ENCODE measurements around the gene WHRN.

The WHRN gene

GRCh38 chr9:114474425-114474824 lies 30.8 kb downstream of the WHRN start:
- TF ChIP-seq CTCF (IDR thresholded peaks at IDR 0.05; ENCODE audit: low read depth, low read length): no peak
- no peak for DNase-seq (ENCODE audit: low read depth in 2 of 2)
- no peak overlapping the region for H3K4me3 ChIP-seq (replicated peaks in 1 of 2; ENCODE audit: low read depth in 2 of 2, low read length in 2 of 2)

- no peak overlapping the region for H3K4me3 ChIP-seq (replicated peaks in 1 of 2; ENCODE audit: low read depth in 2 of 2, low read length in 2 of 2)
- no peak for TF ChIP-seq CTCF (IDR thresholded peaks at IDR 0.05; ENCODE audit: low read depth, low read length)
- no peak for DNase-seq (ENCODE audit: low read depth in 2 of 2)
These were observed 31.8 kb downstream of the WHRN start for GRCh38 chr9:114473447-114473801.

GRCh38 chr9:114472765-114473446 lies 32.4 kb downstream of the WHRN start:
- TF ChIP-seq CTCF (IDR thresholded peaks at IDR 0.05; ENCODE audit: low read depth, low read length): no peak
- no peak for DNase-seq (ENCODE audit: low read depth in 2 of 2)
- no peak overlapping the region for H3K4me3 ChIP-seq (replicated peaks in 1 of 2; ENCODE audit: low read depth in 2 of 2, low read length in 2 of 2)

- no peak overlapping the region for H3K4me3 ChIP-seq (replicated peaks in 1 of 2; ENCODE audit: low read depth in 2 of 2, low read length in 2 of 2)
- TF ChIP-seq CTCF (IDR thresholded peaks at IDR 0.05; ENCODE audit: low read depth, low read length): no peak
- no peak for DNase-seq (ENCODE audit: low read depth in 2 of 2)
These were observed 34.1 kb downstream of the WHRN start for GRCh38 chr9:114471157-114471556.

- DNase-seq (ENCODE audit: low read depth in 2 of 2): no peak
- no peak for TF ChIP-seq CTCF (IDR thresholded peaks at IDR 0.05; ENCODE audit: low read depth, low read length)
- H3K4me3 ChIP-seq (replicated peaks in 1 of 2; ENCODE audit: low read depth in 2 of 2, low read length in 2 of 2): no peak overlapping the region
These were observed 34.7 kb downstream of the WHRN start for GRCh38 chr9:114470581-114470980.

GRCh38 chr9:114470121-114470520 lies 35.2 kb downstream of the WHRN start:
- TF ChIP-seq CTCF (IDR thresholded peaks at IDR 0.05; ENCODE audit: low read depth, low read length): no peak
- H3K4me3 ChIP-seq (replicated peaks in 1 of 2; ENCODE audit: low read depth in 2 of 2, low read length in 2 of 2): no peak overlapping the region
- DNase-seq (ENCODE audit: low read depth in 2 of 2): no peak

Data from cardiac fibroblast (primary cell).